ENCODE measurements around the gene OLFM3.

Gene OLFM3

DNA sequence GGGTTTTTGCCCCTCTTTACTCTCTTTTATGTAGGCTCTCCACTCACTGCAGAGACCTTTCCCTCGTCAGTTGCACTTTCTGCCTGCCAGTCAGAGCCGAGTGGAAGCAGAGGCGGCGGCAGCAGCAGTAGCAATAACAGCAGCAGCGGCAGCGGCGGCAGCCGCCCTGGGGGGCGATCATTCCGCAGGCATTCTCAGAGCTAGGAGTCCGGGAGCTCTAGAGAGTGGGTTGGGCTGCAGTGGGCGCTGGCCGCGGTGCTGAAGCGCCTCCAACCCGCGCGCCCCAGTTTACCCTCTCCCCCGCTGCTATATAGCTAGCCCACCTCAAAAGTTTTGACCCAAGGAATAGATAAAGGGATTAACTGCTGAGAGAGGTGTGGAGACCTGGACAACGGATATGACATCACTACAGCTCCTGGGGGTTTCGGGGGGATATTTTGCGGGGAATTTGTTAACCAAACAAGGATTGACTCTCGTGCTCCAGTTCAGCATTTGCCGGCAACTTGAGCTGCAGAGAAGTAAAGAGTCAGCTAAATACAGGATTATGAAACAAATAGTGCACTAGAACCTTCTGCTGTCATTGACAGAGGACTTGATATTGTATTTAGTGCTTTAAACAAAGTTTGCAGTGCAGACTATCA lies at the start of gene OLFM3:
Gene OLFM3 (minus strand): TSS at position 102 of the 641 bp plus-strand sequence.
- peak; percentile 20 for DNase-seq

DNA sequence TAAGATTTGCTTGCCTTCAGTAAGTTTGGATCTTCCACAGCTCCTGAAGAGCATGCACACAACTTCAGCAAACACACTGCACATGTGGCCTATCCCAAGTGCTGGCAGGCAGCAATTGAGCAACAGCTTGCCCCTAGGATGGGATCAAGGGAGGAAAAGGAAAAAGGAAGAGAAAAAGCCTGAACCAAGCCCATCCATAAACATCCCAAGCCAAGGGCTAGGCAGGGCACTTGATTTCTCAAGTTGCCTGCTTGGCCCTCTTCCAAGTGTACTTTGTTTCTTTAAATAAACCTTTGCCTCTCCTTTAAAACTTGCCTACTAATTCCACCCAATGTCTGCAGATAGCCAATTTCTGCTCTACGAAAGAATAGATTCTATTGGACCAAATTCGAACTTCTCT lies 49.0 kb upstream of the OLFM3 start:
- no peak for DNase-seq

DNA sequence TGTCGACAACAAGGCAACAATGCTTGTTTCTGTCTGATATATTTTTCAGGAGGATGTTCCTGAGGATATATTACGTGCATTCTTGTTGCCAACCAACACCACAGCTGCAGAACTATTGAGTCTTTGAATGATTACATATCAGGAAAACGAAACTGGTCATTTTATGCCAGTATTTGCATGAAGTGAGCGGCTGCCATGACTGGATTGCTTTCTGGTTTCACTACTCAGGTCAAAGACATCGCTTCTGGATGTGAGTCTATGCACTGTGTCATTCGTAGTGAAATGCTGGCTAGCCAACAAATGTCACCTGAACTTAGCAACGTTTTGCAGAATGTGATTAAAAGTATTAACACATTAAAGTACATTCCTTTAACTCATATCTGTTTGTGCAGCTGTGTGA lies 35.8 kb upstream of the OLFM3 start:
- DNase-seq = no peak

DNA sequence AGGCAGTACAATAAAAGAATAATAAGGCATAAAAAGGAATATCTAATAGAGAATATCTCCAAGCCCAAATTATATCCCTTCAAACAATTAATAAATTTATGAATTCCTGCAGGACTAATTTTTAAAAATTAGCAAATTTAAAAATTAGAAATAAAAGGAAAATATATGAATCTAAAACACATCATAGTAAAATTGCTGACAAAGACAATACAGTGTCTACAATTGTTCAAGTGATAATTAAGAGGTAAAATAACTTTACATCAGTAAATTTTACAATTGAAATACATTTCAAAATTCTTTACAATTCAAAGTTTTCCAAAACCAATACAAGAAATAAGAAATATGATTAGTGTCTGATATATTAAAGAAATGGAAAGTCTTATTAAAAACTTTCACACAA lies 22.8 kb upstream of the OLFM3 start:
- DNase-seq = no peak

DNA sequence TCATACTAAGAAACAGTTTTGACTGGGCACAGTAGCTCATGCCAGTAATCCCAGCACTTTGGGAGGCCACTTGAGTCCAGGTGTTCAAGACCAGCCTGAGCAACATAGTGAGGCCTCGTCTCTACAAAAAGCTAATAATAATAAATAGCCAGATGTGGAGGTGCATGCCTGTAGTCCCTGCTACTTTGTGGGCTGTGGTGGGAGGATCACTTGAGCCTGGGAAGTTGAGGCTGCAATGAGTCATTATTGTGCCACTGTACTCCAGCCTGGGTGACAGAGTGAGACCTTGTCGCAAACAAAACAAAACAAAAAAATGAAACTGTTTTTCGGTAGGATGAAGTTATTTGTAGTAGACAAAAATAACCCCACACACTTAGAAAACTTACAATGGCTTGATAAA lies 19.0 kb upstream of the OLFM3 start:
- no peak for DNase-seq

DNA sequence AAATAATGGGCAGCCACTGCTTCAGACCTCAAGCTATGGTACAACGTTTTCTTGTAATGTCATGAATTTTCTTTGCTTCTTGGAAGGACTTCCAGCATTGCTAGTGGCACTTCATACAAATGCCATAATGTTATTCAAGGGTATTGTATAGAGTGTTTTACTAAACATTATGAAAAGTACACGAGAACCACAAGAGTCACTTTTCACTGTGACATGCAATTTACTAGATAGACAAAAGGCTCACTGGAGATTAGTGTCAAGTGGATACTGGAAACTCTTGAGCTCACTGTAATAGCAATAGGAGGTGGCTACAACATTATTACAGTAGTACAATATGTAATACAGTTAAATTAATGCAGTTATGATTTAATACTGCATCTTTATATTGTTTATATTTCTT lies 5.3 kb upstream of the OLFM3 start:
- no peak for DNase-seq

DNA sequence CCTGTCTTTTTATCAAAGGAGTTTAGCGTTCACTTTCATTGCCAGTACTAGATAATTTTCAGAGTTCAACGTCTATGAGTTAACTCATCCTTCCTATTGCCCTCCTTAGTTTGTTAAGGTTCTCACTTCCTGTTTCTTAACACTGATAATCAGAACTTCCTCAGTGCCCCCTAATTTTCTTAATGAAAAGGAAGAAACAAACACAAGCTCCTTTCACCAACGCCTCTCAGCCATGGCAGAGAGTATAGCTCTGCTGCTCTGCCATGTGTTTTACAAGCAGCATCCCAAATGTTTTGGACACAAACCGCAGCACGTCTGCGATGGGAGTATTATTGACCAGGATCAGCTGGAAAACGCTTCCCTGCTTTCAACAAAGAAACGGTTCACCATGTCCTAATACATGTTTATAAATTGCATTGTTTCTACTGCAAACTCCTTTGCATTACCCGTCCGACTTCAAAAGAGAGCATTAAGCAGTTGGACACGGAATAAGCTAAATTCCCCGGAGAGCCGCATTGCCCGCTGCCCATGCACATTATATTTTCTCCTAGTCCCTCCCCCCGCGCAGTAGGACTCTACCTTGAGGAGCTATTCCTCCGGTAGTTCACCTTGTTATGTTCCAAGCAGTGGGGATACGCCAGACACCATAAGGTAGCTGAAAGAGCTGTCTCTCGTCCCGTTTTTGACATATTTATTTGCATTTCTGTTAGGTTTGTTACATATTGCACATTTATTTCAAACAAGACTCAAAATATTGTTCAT lies 561 bp downstream of the OLFM3 start:
- no peak for DNase-seq

DNA sequence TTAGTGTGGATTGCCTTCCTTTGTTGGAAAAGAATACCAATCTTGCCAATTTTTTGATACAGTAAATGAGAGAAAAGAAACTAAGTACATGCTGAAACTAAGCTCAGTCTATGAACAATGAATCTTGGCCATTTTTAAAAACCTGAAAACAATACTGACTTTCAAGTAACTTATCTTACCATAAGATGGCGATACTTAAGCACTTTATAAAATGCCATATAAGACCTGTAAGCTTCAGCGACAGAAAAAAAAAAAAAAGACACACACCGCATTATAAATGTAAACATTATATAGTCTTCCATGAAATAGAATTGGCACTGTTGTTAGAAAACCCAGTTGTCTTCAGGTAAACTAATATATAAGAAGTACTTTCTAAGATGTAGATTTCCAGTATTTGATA lies 3.0 kb downstream of the OLFM3 start:
- DNase-seq = no peak

DNA sequence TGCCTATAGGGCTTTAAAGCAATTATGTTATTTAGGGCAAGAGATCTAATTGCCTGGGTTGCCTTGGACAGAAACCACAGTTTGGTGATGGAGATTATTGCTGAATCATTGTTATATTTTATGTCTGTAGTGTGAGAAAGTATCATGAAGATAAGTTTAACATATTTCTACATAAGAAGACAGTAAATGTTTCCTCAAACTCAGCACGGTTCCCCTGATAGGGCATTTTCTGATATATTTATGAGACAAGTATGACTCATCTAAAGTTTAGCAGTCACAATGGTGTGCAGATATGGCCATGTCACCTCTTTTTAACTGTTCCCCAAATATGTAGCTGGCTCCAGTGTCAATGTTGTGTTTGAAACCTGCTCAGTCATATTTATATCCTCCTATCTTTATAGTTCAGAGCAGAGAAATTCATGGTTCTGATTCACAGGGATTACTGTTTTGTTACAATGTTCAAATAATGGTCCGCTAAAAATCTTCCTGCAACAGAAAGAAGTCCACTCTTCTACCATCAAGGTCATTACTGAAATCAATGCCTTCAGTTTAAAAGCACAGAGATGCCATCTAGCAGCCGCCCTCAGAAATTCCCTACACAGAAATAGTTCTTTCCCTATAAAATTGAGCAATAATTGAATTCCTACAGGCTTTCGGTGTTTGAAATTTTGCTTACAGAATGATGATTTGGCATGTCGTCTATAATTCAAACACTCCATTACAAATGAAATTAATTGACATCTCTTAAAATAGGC lies 3.7 kb downstream of the OLFM3 start:
- DNase-seq = no peak

DNA sequence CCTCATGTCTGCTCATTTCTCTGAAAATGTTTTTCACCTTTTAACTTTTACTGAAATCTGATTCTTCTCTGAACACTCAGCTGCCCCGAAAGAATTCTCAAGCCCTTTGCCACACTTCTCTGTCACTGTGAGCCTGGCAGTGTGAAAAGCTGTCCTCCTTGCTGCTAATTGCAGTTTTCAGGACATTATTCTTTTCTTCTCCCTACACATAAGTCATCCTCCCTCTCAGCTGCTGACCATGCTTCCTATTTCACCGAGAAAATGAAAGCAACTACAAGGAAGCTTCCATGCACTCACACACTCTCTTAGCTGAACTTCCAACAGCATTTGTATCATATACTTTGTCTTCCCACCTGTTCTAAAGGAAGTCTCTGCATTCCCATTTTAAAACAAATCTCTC lies 15.8 kb downstream of the OLFM3 start:
- no peak for DNase-seq

DNA sequence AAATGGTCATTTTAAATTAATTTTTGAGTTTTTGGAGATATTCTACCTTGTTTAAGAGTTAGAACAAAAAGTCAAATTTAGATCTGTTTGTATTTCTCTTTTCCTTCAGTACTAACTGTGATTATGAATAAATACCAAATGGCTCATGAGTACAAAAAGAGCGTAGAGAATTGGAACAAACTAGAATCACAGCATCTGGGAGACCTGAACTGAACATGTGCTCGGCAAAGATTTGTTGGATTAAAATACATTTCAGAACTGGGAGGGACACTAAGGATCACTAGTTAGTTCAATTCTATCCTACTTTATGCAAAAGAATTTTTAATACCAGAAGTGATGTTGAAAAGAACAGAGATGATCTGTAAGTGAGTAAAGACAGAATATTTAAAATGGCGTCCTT lies 19.5 kb downstream of the OLFM3 start:
- no peak for DNase-seq

DNA sequence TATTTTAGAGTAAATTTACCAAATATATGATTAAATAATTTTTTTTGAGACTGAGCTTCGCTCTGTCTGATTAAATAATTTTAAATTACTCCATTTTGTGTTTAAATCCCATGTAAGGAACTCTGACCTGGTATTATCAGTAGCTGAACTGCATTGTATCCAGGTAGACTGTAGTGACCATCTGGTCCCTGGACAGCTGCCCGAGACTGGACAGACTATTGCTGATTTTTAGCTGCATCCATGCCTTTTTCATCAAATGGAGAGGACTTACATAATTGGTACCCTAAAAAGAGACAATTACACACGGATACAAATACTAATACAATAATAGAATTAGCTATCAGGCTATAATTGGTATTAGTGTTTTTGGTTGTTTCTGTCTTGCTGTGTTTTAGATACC lies 20.6 kb downstream of the OLFM3 start:
- no peak for DNase-seq

DNA sequence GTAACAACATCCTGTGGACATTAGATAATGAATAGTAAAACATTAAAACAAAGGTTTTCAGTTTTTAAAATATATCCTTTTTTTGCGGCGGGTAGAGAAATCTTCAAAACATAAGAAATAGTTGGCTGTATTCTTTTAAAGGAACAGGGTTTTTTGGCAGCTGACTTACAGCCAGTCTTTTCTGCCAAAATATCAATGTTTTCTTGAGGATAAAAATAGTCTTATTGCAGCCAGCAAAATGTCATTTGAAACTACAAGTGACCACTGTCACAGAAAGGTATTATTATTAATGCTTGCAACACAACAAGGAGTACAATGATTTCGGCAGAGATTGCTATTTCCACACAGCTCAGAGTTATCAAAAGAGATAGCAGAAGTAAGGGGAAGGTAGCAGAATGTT lies 21.4 kb downstream of the OLFM3 start:
- no peak for DNase-seq

DNA sequence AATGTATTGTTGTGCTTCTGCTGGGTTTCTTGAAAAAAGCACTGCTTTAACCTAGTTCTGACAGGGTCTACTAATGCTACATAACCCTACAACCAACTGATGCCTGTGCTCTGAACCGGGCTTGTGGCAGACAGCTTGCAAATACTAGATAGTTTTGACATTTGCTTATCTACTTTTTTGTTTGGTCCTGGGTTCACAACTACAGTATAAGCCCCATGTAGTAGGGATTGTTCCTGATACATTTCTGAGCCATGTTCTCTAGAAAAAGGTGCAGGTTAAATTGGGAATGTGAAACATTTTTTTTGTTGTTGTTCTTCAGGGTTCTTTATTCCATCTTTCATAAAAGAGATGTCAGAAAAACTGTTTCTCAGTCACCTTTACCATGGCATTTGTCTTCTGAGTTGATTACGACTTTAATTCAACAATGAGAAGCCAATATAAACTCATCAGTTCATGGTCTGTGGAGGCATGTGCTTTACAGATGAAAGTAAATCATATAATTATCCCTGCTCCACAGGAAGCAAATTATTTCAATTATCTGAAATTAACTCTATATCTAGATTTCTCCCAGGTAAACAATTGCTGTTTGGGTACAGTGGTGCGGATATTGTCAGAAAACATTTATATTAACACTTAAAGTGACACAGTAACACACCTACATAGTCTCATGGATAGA lies 22.0 kb downstream of the OLFM3 start:
- no peak for DNase-seq

DNA sequence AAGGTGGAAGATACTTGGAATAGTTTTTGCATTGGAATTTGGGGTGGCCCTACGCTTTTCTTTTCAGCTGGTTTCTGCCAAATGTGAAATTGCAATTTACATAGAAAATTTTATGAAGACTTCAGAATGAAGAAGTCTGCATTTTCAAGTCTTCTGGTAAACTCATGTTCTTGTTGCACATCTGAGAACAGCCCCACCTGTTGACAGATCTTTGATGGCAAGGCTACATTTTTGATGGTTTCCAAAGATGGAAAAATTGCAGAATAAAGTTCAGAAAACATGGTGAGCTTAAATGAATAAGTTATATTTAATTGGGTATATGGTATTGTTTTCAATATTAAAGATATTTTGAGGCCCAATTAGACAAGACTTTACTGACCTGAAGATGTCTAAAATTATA lies 25.4 kb downstream of the OLFM3 start:
- DNase-seq = peak; percentile 7

DNA sequence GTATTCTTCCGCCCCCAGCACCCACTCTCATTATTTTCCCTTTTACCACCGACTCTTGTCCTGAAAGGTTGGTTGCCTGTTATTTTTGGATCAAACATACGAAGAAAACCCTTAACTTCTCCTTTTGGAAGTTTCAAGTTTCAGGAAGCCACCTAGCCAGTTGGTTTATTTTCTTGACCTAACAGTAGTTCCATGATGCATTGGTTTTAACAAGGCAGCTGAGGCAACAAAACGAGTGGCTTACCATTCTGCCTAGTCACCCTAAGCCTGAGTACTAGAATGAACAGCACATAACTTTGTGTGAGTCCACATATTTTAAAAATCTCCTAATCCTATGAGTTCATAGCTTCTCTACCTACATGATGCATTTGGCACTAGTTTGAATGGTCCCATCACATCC lies 28.9 kb downstream of the OLFM3 start:
- DNase-seq = no peak

DNA sequence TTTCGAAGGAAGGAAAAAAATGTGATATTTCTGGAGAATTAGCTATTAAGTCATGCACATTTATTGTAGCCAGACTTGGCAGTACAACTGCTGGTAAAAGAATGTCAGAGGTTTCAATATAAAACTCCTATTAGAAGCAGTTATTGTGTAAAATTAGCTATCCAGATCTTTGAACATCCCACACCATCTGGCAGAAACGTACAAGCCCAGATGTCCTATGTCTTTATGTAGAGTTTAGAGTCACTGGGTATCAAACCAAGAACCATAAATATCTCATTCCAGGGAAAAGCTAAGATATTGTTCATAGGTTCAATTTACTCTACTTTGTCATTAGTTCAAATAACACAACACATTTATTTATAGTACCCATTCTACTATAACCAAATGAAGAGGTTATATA lies 31.4 kb downstream of the OLFM3 start:
- no peak for DNase-seq

DNA sequence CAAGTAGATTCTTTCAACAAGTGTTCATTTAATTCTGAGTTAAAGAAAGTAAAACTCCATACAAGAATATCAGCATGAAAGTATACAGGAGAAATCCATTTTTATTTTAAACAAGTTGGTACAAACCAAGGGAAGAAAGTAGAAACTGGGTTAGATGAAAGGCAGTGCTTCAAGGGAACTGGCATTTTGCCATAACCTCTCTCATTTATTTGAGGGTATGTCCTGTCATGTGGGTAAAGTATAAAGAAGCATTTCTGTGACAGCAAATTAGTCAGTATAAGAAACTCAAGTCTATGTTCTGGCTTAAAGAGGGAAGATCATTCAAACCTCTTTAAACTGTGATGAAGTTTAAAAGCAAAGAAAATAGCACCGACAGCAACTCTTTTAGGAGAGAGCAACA lies 32.0 kb downstream of the OLFM3 start:
- DNase-seq = no peak

DNA sequence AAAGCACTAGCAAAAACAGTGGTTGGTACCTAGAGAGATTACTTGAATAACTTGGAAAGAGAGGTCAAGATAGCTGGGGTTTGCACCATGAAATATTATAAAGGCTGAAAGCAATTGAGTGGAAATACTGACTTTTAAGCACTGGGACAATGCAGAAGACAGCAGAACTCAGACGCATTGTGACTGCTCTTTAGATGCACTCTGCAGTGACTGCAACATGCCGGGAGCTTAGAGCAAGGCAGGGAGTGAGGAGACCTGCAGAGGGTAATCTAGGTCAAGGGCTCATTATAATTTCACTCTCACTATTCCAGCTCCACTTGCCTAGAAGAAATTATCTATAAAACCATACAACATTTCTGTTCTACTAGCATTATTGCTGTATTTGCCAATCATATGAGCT lies 36.6 kb downstream of the OLFM3 start:
- DNase-seq = no peak

DNA sequence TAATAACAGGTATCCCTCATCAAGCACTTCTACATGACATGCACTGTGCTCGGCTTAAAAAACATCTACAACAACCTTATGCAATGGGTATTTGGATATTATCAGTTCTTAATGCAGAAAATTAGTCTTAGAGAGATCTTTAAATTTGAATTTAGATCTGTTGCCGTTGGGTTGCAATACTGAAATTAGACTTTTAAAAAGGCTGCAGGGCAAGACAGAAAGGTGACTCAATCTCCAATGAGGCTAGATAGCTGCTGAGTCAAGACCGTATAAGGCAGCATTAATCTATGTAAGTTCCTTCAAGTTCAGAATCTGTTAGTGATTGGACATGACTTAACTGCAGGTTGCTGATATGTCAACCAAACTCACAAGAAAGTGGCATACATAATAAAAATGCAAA lies 37.3 kb downstream of the OLFM3 start:
- no peak for DNase-seq

DNA sequence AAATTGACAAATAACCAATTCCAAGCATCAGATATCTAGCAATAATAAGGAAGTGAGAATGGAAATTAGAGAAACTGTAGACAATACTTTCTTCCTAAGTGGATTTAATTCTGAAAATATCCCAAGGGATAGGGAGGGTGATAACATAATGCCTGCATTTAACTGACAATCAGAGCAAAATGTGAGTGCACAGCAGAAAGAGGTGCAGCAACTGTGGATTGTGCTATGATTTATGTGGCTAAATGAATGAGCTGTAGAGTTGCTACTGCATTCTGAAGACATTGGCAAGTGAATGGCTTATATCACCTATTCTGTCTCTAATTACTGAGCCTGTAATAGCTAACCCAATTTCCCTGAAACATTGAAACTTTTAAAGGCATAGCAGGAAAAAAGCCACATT lies 39.0 kb downstream of the OLFM3 start:
- DNase-seq = no peak

DNA sequence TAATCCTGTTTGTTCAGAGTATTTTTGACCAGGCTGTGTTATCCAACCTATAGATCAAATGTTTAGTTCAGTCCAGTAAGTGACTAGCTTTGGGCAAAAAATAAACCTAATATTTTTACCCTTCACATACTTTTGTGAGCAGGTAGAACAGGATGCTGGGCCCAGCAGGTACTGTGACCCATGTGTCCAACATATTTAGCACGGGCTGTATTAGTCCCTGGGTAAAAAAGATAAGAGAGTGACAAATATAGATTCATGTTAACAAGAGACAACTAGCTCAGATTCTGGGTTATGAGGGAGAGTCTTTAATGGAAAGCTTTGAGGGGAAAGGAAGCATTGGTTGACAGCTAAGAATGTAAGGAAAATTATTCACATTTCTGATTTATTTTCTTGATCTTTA lies 43.1 kb downstream of the OLFM3 start:
- no peak for DNase-seq

DNA sequence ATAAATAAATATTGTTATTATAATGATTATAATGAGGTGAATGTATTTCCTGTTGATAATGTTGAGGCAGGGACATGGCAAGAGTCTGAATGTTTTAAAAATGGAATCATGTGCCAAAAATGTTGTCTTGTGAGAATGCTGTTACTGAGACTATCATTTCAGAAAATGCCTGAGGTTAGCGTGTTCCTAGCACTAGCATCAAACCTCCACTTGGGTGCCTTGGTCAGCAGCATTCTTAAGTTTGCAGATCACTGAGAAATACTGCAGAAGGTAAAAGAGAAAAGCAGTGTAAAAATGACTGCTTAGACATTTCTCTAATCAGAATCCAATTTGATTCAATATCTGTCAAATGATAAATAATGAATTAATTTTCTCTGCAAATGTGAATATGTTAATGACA lies 50.8 kb downstream of the OLFM3 start:
- no peak for DNase-seq

DNA sequence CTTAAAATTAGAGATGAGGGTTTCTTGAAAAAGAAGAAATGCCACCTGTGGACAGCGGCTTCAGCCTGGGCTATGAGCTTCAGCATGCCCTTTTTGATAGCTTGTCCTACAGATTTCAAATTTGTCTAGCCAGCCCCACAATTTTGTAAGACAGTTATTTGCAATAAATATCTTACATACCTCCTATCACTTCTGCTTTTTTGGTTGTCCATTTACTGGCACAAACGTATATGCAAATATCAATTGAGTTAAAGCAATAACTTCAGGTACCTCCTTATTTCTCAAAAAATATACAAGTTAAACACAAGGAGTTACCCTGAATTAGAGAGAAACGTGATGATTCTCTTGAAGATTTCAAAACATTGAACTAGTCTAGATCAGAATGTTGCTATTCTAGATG lies 53.5 kb downstream of the OLFM3 start:
- no peak for DNase-seq
